ENCODE data around the gene SNX24.
"Not testable (repeated sequence)": the region's sequence is repeated elsewhere in the genome, so short reads cannot be mapped to it uniquely, and the experiment has no call there.

SNX24 gene

DNA sequence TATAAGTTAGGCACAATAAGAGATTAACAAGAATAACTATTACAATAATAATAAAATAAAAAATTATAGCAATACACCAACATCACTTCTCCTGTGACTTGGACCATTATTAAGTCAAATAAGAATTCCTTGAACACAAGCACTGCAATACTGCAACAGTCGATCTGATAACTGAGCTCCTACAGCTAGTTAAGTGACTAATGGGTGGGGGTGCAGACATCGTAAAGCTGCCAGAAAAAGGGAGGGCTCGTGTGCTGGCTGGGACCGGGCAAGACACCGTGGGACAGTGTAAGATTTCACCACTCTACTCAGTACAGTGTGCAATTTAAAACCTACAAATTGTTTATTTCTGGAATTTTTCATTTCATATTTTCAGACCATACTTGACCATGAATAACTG lies 78.8 kb downstream of the SNX24 start:
- DNase-seq: no peak

DNA sequence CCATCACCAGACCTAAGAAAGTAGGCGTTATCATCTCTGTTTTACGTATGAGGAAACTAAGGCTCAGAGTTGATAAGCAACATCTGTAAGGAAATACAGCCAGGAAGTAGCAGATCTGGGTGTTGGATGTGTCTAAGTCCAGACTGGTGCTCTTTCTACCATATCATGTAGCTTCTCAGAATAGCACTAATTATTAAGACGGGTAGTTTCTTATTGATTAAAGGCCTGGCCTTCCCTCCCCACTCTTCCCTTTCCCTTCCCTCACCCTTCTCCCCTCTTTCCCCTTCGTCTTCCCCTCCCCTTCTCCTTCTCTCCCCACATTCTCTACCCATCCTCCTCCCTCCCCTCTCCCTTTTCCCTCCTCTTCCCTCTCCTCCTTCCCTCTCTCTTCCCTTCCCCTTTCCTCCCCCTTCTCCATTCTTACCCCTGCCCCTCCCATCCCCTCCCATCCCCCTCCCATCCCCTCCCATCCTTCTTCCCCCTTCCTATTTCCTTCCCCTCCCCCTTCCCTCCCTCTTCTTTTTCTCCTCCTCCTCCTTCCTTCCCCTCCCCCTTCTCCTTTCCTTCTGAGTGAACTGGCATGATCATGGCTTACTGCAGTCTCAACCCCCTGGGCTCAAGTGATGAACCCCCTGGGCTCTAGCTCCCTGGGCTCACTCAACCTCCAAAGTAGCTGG lies 79.4 kb downstream of the SNX24 start:
- no peak for DNase-seq

DNA sequence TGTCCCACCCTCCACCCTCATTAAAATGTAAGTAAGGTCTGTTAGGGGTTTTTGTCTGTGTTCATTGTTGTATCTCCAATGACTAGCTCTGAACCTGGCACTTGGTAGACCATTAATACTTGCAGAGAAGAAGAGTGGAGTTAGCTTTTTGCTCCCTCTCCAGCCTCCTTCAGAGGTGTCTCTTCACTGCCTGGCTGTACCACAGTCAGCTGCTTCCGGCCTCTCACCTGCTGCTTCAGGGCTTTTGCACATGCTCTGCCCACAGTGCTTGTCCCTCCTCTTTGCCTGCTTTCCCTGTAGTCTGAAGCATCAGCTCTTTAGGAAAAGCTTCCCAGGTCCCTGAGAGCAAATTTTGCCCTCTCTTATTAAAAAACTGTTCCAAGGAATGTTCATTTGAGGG lies 83.6 kb downstream of the SNX24 start:
- DNase-seq: no peak

DNA sequence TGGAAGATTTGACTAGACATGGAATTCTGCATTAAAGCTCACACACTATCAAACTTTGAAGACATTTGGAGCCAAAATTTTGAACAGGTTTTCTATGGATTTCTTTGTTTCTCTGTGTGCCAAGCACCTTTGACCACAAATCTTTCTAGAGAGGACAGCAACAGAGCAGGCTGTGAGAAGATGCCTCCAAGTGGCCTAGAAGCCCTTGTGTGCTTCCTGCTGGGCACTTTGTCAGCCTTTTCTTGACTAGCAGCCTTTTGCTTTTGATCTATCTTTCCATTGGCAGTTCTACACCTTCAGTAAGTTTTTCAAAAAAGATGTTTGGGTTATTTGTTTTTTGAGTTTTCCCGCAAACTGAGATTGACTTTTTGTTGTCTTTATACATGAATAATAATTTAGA lies 84.6 kb downstream of the SNX24 start:
- DNase-seq: no peak

DNA sequence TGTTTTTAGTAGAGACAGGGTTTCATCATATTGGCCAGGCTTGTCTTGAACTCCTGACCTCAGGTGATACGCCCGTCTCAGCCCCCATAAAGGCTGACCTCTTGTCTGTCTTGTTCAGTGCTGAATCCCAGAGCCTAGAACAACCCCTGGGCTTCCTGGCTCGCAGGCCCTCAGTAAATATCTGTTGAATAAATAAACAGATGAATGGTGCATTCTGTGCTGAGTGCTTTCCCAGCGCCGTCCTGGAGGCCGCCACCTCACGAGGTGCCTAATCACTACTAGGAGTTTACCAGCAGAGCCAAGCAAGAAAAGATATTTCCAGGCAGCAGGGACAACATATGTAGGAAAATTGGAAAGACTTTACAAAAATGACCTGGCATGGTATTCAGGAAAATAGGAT lies 88.5 kb downstream of the SNX24 start:
- DNase-seq: no peak

DNA sequence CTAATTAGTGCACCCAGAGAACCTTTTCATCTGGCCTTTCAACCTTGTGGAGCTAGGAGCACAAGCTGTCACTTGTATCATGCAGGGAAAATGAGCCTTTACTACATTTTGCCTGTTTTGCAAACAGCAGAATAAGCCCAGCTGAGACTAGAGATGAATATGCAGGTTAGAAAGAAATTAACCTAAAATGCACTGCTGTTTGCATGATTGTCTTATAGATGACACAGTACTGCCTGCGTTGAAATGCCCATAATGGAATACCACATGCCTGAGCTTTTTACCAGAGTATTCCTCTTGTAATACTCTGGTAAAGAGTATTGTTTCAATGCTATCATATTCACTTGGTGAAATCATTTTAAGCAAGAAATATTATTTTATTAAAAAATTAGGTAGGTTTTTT lies 90.7 kb downstream of the SNX24 start:
- DNase-seq: no peak

DNA sequence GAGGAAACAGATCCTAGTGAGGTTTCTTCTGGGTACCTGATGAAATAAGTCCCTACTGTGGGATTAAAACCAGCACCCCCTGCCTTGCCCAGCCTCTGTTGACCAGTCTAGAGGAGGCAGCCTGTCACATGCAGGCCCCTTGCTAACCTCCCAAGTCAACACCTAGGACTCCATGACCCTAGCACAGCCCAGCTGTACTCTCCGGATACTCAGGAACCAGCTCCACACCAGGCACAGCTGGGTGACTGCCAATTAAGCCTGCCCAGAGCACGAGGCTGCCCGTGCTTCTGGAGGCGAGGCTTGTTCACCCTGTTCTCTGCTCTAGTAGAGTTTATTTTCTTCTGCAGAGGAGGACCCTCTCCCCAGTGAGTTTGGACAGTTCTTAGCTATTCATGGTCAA lies 92.5 kb downstream of the SNX24 start:
- DNase-seq: no peak

DNA sequence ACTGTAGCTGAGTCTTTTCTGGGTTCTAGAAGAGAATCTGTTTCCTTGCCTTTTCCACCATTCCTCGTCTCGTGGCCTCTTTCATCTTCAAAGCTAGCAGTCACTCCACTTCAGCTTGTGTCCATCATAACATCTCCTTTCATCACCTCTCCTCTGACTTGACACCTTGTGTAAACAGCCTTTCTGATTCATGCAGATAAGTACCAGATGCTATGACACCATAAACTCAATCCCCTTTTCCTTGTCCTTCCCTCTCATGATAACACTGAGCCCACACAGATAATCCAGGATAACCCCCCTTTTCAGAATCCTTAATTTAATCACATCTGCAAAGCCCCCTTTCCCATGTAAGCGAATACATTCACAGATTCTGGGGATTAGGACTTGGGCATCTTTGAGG lies 95.5 kb downstream of the SNX24 start:
- DNase-seq: no peak

DNA sequence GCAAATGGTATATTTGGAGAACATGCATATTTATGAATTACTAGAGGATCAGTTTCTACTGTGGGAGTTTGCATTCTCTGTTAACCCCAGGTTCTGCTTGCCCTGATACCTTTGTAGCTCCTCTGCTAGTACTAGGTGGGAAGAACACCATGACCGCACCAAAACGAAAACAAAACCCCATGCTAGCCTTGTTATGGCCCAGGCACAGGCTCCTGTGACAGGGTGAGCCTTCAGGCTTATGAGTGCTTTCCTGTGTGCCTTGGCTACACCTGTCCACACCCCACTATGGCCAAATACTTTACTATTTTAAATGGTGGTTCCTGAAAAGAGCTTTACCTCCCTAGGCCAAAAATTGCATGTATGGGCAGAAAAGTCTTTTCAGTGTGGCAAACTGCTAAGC lies 96.3 kb downstream of the SNX24 start:
- no peak for DNase-seq

DNA sequence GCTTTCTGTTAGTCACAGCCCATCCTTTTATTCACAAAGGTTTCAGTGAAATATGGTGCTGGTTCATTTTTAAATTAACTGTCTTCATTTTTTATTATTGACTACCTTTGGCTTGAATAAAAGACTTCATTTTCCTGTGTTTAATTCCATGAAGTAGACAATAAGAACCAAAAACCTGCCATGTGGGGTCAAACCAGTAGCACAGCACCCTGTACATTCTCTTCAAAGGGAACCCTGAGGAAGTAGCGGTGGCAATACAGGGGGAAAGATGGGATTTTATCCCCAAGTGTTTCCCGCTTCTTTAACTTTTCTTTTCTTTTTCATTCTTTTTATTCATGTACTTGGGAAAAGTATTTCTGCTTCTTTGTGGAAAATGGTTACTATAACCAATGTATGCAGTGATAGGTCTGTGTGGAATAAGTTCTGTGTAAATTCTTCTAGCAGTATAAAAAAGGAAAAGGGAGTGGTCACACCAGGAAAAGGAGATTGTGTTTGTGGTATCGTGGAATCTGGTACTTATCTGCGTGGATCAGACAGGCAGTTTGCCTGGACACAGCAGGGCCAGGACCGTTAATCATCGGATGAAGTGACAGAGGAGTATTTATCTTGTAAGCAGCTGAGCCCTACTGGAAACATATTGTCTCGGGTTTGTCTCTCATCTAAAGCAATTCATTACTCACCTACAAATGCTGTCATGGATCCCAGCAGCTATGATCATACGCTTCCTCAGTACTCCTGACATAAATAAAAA lies 96.9 kb downstream of the SNX24 start:
- DNase-seq: no peak

DNA sequence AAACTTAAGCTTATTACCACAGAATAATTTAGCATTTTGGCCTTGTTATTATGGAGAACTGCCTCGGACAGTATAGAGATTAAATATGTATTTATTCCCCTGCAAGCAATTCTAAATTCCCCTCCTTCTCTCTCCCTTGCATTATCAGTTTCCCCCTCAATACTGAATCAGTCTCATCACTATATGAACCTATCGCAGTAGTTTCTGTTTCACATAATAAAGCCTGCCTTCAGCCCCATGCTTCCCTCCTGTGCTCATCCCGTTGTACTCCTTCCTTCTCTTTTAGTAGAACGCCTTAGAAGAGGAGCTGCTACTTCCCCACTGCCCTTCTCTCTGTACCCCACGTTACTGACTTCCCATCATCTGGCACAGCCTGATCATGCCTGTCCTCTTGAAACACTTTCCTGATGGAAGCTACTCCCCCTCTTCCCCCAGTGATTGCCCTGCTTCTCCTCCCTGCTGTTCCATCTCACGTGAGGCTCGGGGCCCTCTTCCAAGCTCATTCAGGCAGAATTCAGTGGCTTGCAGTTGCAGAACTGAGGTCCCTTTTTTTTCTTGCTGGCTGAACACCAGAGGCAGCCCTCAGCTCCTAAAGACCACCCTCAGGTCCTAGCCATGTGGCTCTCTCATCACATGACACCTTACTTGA lies 97.8 kb downstream of the SNX24 start:
- no peak for DNase-seq

DNA sequence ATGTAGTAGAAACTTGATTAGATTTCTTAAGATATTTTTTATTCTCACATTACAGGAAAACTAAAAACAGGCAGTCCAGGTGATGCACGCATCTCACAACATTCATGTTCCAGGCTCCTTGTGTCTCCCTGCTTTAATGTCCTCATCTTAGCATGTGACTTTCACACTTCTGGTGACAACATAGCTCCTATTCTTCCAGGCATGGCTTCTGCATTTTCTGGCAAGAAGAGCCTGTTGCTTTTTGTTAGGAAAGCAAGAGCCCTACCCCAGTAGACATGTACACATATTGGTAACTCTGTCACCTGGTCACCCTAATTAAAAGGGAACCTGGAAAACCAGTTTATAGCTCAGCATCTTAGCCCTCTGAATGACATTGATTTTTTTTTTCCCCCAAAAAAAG lies 98.6 kb downstream of the SNX24 start:
- no peak for DNase-seq

DNA sequence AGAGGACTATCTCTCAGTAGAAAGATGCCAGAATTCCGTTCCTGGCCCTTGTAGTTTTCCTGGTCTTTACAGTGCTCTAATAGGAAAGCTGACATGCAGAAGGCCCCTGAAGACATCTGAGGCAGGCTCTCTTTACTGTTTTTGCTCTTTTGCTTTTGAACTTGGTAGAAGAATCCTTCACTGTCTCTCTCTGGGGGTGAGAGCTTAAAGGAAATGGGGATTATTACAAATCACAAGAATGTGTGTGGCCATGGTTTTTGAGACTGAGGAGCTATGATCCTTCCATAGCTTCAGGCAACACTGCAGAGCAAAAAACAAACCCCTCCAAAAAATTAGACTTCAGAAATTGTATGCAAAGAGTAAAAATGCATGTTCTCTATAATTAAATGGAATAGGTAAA lies 102.0 kb downstream of the SNX24 start:
- DNase-seq: no peak

DNA sequence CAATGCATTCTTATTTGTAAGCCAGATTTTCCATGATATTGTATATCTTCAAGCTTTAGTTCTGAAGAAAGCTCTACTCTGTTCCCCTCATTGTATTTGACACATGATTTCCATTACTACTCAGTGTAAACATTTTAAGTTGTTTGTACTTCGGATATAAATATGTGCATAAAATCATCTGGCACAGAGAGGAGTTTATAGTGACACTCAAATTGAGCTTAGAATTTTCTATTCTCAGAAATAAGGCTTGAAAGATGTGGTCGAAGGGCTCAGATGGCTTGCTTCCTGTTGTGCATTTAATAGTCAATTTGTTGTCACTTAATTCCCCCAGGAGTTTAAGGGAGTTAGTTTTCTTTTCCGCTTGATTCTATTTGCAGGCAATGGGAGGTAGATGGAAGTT lies 102.4 kb downstream of the SNX24 start:
- DNase-seq: no peak

DNA sequence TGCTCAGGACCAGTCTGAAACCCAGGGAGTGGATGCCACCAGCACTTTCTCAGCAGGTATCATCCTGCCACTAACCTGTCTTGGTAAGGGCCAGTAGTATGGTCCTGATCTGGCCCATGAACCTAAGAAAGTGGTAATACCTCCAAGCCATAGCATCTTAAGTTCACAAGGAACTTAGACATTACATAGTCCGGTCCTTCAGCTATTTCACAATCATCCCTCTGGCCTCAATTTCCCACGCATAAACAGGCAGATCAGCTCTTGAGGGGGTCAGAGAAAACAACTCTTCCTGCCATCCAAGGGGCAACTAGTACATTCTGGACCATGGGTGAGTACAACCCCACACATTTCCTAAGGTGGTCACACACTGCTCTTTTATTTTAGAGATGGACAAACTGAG lies 102.9 kb downstream of the SNX24 start:
- no peak for DNase-seq

DNA sequence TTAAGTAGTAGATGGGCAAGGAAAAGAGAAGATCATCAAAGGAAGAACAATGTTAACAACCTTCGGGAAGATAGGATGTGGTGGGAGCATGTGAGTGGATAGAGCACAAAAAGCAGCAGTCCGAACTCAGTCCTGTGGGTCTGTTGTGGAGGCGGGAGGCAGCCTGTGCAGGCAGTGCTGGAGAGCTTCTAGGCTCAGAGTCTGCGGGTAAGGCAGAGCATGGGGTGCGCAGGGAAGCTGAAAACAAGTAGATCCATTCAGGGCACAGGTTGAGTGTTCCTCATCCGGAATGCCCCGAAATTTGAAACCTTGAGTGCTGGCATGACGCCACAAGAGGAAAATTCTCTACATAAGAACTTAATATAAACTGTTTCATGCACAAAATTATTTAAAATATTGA lies 106.2 kb downstream of the SNX24 start:
- no peak for DNase-seq

DNA sequence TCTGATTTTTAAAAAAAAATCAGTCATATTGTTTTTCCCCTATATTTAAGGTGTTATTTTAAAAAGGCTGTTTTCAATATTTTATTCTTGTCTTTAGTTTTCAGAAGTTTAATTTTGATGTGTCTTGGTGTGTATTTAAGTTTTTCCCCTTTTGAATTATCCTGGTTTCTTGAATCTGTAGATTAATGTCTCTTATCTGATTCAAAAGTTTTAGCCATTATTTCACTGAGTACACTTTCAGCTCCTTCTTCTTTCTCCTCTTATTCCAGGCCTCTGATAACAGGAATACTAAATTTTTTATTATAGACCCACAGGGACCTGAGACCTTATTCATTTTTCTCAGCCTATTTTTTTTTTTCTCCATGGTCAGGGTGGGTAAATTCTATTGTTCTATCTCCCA lies 109.3 kb downstream of the SNX24 start:
- no peak for DNase-seq

DNA sequence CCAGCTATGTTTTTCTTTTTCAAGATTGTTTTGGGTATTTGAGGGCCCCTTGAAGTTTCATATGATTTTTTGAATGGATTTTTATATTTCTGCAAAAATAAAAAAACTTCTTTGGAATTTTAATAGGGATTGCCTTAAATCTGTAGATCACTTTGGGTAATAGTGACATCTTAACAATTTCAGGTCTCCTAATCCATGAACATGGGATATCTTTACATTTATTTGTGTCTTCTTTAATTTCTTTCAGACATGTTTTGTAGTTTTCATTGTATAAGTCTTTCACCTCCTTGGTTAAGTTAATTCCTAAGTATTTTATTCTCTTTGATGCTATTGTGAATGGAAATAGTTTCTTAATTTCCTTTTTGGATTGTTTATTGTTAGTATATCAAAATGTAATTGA lies 112.0 kb downstream of the SNX24 start:
- no peak for DNase-seq

DNA sequence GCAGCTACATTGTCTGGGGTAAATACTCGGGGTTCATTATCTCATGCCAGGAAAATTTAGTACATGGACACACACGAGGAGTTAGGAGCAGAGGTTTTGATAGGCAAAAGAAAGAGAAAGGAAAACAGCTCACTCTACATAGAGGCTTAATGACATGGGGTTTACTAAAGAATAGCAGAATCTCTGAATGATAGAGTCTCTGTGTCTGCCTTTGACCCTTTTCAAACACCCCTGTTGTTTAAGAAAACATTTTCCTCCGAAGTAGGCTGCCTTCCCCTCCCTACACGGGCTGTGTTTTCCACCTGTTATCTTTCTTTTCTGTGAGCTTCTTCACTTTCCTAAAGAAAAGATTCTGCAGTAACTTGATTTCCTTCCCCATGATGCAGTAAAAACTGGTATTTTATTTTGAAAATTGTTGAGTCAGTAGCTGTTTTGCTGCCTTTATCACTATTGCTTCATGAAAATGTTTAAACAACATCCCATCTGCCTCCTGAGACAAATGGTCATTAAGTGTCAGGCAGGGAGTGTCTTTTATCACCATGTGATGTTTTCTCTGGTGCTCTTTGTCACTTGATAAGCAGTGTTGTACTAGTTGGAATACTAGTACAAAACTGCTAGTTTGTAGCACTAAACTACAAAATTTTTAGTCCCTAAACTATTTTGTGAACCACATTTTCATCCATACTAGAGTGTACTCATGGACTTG lies 114.5 kb downstream of the SNX24 start:
- no peak for DNase-seq

DNA sequence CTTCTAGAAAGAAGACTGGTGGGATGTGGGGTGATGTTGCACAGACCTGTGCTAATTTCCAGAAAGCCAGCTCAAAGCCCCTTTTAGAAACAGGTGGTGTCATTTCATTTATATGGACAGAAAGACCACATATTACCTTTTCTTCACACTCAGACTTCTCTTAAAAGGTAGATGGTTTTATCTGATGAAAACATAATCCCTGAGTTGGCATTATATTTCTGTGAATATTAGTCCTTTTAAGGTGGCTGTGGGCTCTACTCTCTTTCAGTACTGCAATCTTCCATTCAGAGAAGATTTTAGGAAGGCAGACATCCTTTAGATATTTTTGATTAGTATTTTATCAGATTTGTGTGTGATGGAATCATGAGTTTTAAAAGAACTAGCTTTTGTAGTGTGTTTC lies 117.9 kb downstream of the SNX24 start:
- DNase-seq: no peak

DNA sequence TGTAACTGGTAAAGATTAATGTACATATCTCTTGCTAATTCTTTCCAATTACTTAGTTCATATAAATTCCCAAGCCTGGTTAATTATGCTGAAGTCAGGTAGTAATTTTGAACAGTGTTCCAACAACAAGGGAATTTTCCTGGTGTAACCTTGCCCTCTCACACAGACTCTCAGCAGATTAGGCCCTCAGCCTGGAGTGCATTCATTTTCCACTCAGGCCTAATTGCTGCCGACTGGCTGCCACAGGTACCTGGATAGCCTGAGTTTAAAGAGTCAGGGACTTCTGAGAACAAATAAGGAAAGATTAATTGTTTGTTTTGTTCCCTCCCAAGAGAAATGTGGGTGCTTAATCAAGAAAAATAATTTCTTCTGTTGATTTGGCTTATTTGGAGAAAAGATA lies 119.7 kb downstream of the SNX24 start:
- no peak for DNase-seq

DNA sequence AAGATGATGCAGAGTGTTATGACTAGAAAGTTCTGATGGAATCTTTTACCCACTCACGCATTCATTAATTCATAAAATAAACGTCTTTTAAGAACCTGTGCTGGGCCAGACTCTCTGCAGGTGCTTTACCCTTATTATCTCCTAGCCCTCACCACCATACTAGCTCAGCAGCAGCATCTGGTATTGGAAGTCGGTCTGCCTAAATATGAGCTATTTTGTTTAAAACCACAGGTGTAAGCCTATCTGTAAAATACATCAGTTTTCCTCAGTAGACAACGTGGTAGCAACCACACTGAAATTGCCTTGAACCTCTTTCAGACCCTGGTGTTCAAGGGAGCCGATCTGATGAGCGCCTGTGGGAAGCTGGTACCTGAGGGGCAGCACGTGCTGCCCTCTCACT lies 121.7 kb downstream of the SNX24 start:
- DNase-seq: no peak

DNA sequence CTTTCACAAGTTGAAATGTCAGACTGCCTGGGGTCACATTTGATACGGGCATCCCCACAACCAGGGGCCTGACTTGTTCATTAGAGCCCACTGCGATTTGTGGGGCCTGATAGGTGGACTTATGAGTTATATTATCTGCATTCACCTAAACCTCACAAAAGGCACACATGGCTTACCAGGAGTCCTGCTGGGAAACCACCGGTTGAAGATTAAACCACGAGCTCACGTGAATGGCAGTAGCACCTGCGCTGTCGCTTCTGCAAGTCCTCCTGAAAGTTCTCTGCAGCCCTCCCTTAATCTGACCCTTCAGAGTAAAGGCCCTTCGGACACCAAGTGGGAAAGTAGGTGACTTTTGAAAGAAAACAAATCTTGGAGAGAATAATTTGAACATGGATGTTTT lies 122.2 kb downstream of the SNX24 start:
- no peak for DNase-seq

DNA sequence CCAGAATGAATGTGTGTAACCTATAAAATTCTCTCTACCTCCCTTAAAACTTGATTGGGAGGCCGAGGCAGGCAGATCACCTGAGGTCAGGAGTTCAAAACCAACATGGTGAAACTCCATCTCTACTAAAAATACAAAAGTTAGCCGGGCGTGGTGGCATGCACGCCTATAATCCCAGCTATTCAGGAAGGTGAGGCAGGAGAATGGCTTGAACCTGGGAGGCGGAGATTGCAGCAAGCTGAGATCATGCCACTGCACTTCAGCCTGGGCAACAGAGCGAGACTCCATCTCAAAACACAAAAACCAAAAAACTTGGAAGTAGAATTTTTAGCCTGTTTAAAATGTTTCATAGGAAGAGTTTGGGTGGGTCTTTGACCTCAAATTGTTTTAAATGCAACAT lies 122.6 kb downstream of the SNX24 start:
- not testable (repeated sequence) for DNase-seq

Measured in CD4-positive, alpha-beta T cell treated with Interleukin-21 for 1 hour (primary cell).